Colonic mucosa (tissue), 4 donors: ENCODE measurements around the gene PSME3IP1. TPM values are rescaled to one million over a fixed set of nuclear protein-coding genes. Genes with fewer than 3 reads are reported as not detected.
A peak's percentile ranks its signal among the peaks of the same experiment; 100 is the strongest.
"Not testable (repeated sequence)": the region's sequence is repeated elsewhere in the genome, so short reads cannot be mapped to it uniquely, and the experiment has no call there.

Experiments
- DNase-seq: peaks from one replicate; pipeline ENCODE4 v3.0.0-alpha.2; 2020
- H3K27ac ChIP-seq: fragments of 200-600 bp; one replicate; pipeline ENCODE4 v1.8.0; 2021
- H3K27me3 ChIP-seq: fragments of 200-600 bp; one replicate; pipeline ENCODE4 v1.8.0; 2021
- H3K36me3 ChIP-seq: fragments of 200-600 bp; one replicate; pipeline ENCODE4 v1.8.0; 2021
- H3K4me1 ChIP-seq: fragments of 200-600 bp; one replicate; pipeline ENCODE4 v1.8.0; 2021; ENCODE audit warnings: mild to moderate bottlenecking
- H3K4me3 ChIP-seq: fragments of 200-600 bp; one replicate; pipeline ENCODE4 v1.8.0; 2021
- H3K9ac ChIP-seq, 2 donors: one replicate each; pipeline ENCODE4 v1.7.0; 2013; ENCODE audit warnings: control low read depth in 2 of 2, low read depth in 2 of 2, low read length in 2 of 2
- H3K9me3 ChIP-seq: fragments of 200-600 bp; one replicate; pipeline ENCODE4 v1.8.0; 2021
- CTCF ChIP-seq: fragments of 200-600 bp; IDR thresholded peaks from one replicate; pipeline ENCODE4 v1.8.0; 2022; ENCODE audit warnings: antibody characterized with exemption, mild to moderate bottlenecking
- intact Hi-C: fragments of 100-400 bp; cut with DNase I; formaldehyde crosslinking; loops from one replicate; pipeline ENCODE4 v1.14.1; 2022
- total RNA-seq, 2 donors: library from RNA; stranded (reverse); fragmentation: NEBNext Ultra II Directional in 1 of 2; extraction: Animal tissue kit (Norgen Biotek cat#: 25700) in 1 of 2; gene quantifications; one replicate each; pipeline ENCODE4 v1.2.1, GENCODE V29; 2021
- donor health status: healthy.
- donor health status: DM: no; HTN: no; CAD: no.
- donor health status: DM: no; HTN: no; CAD: no.

Gene PSME3IP1
- total RNA-seq, 2 donors from 2014 or later: 80.9 to 108 TPM

GRCh38 chr16:57194512-57194911 is 8.7 kb upstream of the PSME3IP1 start:
- intact Hi-C loops: no loop called here
- Histone ChIP-seq H3K9ac (no peak overlapping the region), H3K27me3 (no peaks in the 10 kb centered on the region), H3K4me3 (no peak overlapping the region), H3K36me3 (no peaks in the 10 kb centered on the region), H3K27ac (no peak overlapping the region), H3K4me1 (peaks cover 4% of the 10 kb centered on the region), H3K9me3 (no peaks in the 10 kb centered on the region)
- TF ChIP-seq CTCF: no peak
- no peak for DNase-seq

GRCh38 chr16:57192720-57193486 is 7.1 kb upstream of the PSME3IP1 start:
- Histone ChIP-seq H3K36me3 (no peaks in the 10 kb centered on the region), H3K9ac (no peak overlapping the region), H3K4me3 (no peak overlapping the region), H3K9me3 (no peaks in the 10 kb centered on the region), H3K27ac (no peak overlapping the region), H3K27me3 (no peaks in the 10 kb centered on the region), H3K4me1 (peaks cover 8% of the 10 kb centered on the region)
- no peak for DNase-seq
- intact Hi-C loops: no loop called here
- TF ChIP-seq CTCF: no peak

GRCh38 chr16:57192146-57192545 is 6.3 kb upstream of the PSME3IP1 start:
- no peak overlapping the region for H3K9ac ChIP-seq
- H3K4me1 ChIP-seq: peaks cover 8% of the 10 kb centered on the region
- H3K9me3 ChIP-seq: no peaks in the 10 kb centered on the region
- no peaks in the 10 kb centered on the region for H3K27me3 ChIP-seq
- H3K4me3 ChIP-seq: no peak overlapping the region
- no peaks in the 10 kb centered on the region for H3K36me3 ChIP-seq
- intact Hi-C loops: no loop called here
- no peak for TF ChIP-seq CTCF
- H3K27ac ChIP-seq: no peak overlapping the region
- no peak for DNase-seq

GRCh38 chr16:57191056-57191571 is 5.3 kb upstream of the PSME3IP1 start:
- H3K27me3 ChIP-seq: no peaks in the 10 kb centered on the region
- TF ChIP-seq CTCF: no peak
- intact Hi-C loops: no loop called here
- peaks cover 8% of the 10 kb centered on the region for H3K4me1 ChIP-seq
- H3K9me3 ChIP-seq: no peaks in the 10 kb centered on the region
- H3K9ac ChIP-seq: peak overlapping the region in 1 of 2 donors; percentile 19
- no peaks in the 10 kb centered on the region for H3K36me3 ChIP-seq
- H3K27ac ChIP-seq: no peak overlapping the region
- DNase-seq: no peak
- no peak overlapping the region for H3K4me3 ChIP-seq

GRCh38 chr16:57190136-57190535 is 4.3 kb upstream of the PSME3IP1 start:
- no peaks in the 10 kb centered on the region for H3K9me3 ChIP-seq
- DNase-seq: no peak
- H3K9ac ChIP-seq: no peak overlapping the region
- H3K36me3 ChIP-seq: no peaks in the 10 kb centered on the region
- TF ChIP-seq CTCF: no peak
- no peak overlapping the region for H3K4me3 ChIP-seq
- intact Hi-C loops: no loop called here
- no peak overlapping the region for H3K27ac ChIP-seq
- peaks cover 8% of the 10 kb centered on the region for H3K4me1 ChIP-seq
- H3K27me3 ChIP-seq: no peaks in the 10 kb centered on the region

GRCh38 chr16:57189527-57189926 is 3.7 kb upstream of the PSME3IP1 start:
- H3K4me3 ChIP-seq, H3K36me3 ChIP-seq, H3K27ac ChIP-seq, H3K9me3 ChIP-seq, DNase-seq, H3K27me3 ChIP-seq, H3K9ac ChIP-seq, H3K4me1 ChIP-seq: not testable (repeated sequence)
- intact Hi-C loops: loop anchor here (10.0 kb wide), 1 partner anchor 255 kb away; the partner anchor contains the start of gene HERPUD1
